ENCODE data around the gene GPR160.

Gene GPR160

DNA sequence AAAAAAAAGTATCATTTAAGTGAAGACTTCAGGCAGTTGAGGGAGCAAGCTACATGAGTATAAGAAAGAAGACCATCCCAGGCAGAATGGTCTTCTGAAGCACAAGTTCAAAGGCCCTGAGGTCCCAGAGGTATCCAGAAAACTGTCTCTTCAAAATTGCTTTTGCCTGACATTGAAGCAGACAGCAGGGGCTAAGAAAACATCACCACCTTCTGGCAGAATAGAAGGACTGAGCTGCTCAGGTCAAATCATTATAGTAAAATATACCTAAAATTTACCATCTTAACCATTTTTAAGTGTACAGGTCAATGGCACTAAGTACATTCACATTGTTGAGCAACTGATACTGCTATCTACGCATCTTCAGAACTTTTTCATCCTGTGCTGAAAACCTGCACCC is 16.4 kb downstream of the GPR160 start:
- H3K36me3 ChIP-seq (ENCODE audit: control insufficient read depth in 1 of 2, insufficient read depth in 2 of 2, low read length in 2 of 2), result no peaks in the 10 kb centered on the region
- no peaks in the 10 kb centered on the region for H3K9me3 ChIP-seq (ENCODE audit: control insufficient read depth in 1 of 2, low read length in 2 of 2)
- no peaks in the 10 kb centered on the region for H3K4me1 ChIP-seq (ENCODE audit: control insufficient read depth in 1 of 2, insufficient read depth in 2 of 2, low read length in 2 of 2)
- no peak overlapping the region for H3K27ac ChIP-seq (ENCODE audit: low read length)
- H3K4me3 ChIP-seq (ENCODE audit: low read depth in 1 of 2, low read length in 2 of 2), result no peak overlapping the region
- no peaks in the 10 kb centered on the region for H3K27me3 ChIP-seq (ENCODE audit: low read depth, low read length)

DNA sequence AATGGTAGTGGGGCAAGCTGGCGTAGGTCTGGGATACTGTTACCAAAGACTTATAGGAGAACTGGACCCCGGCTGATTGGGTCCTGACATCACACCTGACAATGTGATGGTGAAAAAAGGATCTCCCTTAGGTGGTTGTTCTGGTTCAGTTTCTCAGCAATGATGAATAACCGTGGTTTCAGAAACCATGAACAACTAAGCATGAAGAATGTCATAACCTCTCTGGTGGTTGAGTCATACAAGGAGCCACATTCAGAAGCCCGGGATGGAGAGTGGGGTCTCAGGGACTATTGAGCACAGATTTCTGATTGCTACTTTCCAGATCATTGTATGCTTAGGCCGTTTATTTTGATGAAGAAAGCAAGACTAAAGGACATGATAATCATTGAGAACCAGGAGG is 17.4 kb downstream of the GPR160 start:
- Histone ChIP-seq H3K27me3 (ENCODE audit: low read depth, low read length) (no peaks in the 10 kb centered on the region), H3K9me3 (ENCODE audit: control insufficient read depth in 1 of 2, low read length in 2 of 2) (no peaks in the 10 kb centered on the region)

DNA sequence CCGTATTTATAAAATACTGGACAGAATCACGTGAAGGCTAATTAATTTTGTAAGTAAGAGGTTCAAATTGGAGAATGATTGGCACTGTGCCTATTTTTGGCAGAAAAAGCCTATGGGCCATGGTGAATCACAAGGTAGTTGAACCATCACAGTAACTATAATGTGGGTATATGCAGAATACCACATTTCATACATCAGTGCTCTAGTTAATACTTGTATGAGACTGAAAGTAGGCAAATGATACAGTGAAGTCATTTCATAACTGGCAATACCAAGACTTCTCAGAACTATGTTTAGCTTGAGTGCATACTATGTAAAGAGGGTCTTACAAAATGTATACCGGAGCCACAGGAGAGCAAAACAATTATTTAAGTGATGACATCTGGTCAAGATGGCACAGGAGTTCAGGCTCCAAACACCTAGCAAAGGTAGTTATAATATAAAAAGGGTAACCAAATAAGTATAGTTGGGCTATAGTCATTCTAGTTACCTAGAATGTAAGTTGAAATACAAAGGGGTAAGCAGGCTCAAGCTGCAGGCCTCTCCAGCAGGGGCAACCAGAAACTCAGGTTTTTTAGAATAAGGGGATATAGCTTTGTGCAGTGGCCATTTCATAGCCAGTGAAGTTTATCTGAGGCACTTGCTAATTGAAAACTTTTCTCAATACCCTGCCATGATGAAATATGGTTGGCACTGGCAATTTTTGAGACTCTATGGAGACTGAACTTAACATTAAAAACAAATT is 19.1 kb downstream of the GPR160 start:
- H3K27me3 ChIP-seq (ENCODE audit: low read depth, low read length), result no peaks in the 10 kb centered on the region
- H3K9me3 ChIP-seq (ENCODE audit: control insufficient read depth in 1 of 2, low read length in 2 of 2), result no peaks in the 10 kb centered on the region
- no peaks in the 10 kb centered on the region for H3K4me1 ChIP-seq (ENCODE audit: control insufficient read depth in 1 of 2, insufficient read depth in 2 of 2, low read length in 2 of 2)
- H3K4me3 ChIP-seq (ENCODE audit: low read depth in 1 of 2, low read length in 2 of 2), result no peak overlapping the region
- H3K27ac ChIP-seq (ENCODE audit: low read length), result no peak overlapping the region
- no peaks in the 10 kb centered on the region for H3K36me3 ChIP-seq (ENCODE audit: control insufficient read depth in 1 of 2, insufficient read depth in 2 of 2, low read length in 2 of 2)

More for the DNA sequence above, 17.4 kb downstream of the GPR160 start:
- Histone ChIP-seq H3K27ac (ENCODE audit: low read length) (no peak overlapping the region), H3K4me3 (ENCODE audit: low read depth in 1 of 2, low read length in 2 of 2) (no peak overlapping the region), H3K4me1 (ENCODE audit: control insufficient read depth in 1 of 2, insufficient read depth in 2 of 2, low read length in 2 of 2) (no peaks in the 10 kb centered on the region), H3K36me3 (ENCODE audit: control insufficient read depth in 1 of 2, insufficient read depth in 2 of 2, low read length in 2 of 2) (no peaks in the 10 kb centered on the region)

DNA sequence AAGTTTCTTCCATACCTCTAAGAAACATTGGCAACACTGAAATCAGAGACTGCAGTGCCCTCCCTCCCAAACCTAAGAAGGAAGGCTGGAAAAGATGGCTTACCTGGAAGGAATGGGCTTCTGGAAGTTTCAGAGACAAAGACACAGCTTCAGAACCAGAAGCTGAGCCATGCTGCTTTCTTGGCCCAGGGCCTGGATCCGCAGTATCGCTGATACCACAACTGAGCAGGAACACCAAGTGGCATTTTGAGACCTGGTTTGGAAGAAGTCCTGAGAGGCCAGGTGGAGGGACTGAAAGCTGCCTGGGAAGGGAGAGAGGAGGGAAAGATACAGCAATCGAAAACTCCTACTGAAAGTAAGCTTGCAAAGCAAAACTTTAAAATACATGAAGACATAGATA is 19.8 kb downstream of the GPR160 start:
- Histone ChIP-seq H3K9me3 (ENCODE audit: control insufficient read depth in 1 of 2, low read length in 2 of 2) (no peaks in the 10 kb centered on the region), H3K27me3 (ENCODE audit: low read depth, low read length) (no peaks in the 10 kb centered on the region), H3K4me1 (ENCODE audit: control insufficient read depth in 1 of 2, insufficient read depth in 2 of 2, low read length in 2 of 2) (no peaks in the 10 kb centered on the region), H3K4me3 (ENCODE audit: low read depth in 1 of 2, low read length in 2 of 2) (no peak overlapping the region), H3K36me3 (ENCODE audit: control insufficient read depth in 1 of 2, insufficient read depth in 2 of 2, low read length in 2 of 2) (no peaks in the 10 kb centered on the region), H3K27ac (ENCODE audit: low read length) (no peak overlapping the region)

DNA sequence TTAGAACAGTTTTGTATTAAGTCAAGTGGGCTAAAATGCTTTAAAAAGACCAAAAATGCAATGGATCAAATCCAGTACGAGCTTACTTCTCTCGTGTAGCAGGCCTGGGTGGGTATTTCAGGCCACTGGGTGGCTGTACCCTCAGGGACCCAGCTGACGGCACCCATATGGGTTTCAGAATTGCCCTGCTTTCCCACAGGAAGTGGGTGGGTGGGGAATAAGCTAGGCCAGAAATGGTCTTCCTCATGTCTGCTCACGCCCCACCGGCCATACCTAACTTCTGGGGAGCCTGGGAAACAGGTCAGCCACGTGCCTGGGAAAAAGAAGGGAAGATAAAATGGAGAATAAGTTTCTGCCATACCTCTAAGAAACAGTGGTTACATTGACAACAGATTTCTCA is 20.3 kb downstream of the GPR160 start:
- Histone ChIP-seq H3K27ac (ENCODE audit: low read length) (no peak overlapping the region), H3K4me3 (ENCODE audit: low read depth in 1 of 2, low read length in 2 of 2) (no peak overlapping the region), H3K9me3 (ENCODE audit: control insufficient read depth in 1 of 2, low read length in 2 of 2) (no peaks in the 10 kb centered on the region), H3K4me1 (ENCODE audit: control insufficient read depth in 1 of 2, insufficient read depth in 2 of 2, low read length in 2 of 2) (no peaks in the 10 kb centered on the region), H3K27me3 (ENCODE audit: low read depth, low read length) (no peaks in the 10 kb centered on the region), H3K36me3 (ENCODE audit: control insufficient read depth in 1 of 2, insufficient read depth in 2 of 2, low read length in 2 of 2) (no peaks in the 10 kb centered on the region)

DNA sequence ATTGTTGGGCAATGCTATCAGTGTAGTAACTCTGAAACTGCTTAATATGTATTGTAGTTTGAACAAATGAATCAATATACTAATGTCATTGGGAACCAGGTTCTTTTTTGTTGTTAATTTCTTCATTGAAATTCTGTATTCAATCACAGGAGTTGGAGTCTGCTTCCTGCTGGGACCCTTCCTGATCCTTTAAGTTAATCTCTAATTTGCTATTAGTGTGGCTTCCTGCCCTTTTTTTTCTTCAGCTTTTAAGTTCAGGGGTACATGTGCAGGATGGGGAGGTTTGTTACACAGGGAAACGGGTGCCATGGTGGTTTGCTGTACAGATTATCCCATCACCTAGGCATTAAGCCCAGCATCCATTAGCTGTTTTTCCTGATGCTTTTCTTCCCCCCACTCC is 21.7 kb downstream of the GPR160 start:
- no peaks in the 10 kb centered on the region for H3K4me1 ChIP-seq (ENCODE audit: control insufficient read depth in 1 of 2, insufficient read depth in 2 of 2, low read length in 2 of 2)
- no peaks in the 10 kb centered on the region for H3K9me3 ChIP-seq (ENCODE audit: control insufficient read depth in 1 of 2, low read length in 2 of 2)
- no peaks in the 10 kb centered on the region for H3K36me3 ChIP-seq (ENCODE audit: control insufficient read depth in 1 of 2, insufficient read depth in 2 of 2, low read length in 2 of 2)

DNA sequence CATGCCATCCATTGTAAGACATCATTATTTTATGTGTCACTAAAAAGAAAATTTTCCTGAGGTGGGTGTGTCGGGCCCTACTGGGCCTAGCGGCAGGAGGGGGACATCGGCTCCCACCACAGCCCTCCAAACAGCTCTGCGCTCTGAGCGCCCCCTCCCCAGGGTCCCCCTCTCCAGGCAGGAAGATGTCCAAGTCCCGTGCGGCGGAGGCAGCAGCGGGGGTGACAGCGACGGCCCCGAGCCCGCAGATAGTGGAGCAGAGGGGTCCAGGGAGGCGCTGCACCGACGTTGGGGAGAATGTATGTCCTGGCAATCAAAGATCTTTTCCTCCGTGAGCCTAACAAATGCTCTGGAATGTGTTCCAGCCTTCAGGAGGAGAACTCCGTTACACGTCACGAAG is 24.3 kb downstream of the GPR160 start:
- Histone ChIP-seq H3K4me3 (ENCODE audit: low read depth in 1 of 2, low read length in 2 of 2) (no peak overlapping the region), H3K9me3 (ENCODE audit: control insufficient read depth in 1 of 2, low read length in 2 of 2) (no peaks in the 10 kb centered on the region), H3K27me3 (ENCODE audit: low read depth, low read length) (no peaks in the 10 kb centered on the region), H3K4me1 (ENCODE audit: control insufficient read depth in 1 of 2, insufficient read depth in 2 of 2, low read length in 2 of 2) (no peaks in the 10 kb centered on the region), H3K36me3 (ENCODE audit: control insufficient read depth in 1 of 2, insufficient read depth in 2 of 2, low read length in 2 of 2) (no peaks in the 10 kb centered on the region), H3K27ac (ENCODE audit: low read length) (no peak overlapping the region)

More for the DNA sequence above, 21.7 kb downstream of the GPR160 start:
- Histone ChIP-seq H3K27me3 (ENCODE audit: low read depth, low read length) (no peaks in the 10 kb centered on the region), H3K4me3 (ENCODE audit: low read depth in 1 of 2, low read length in 2 of 2) (no peak overlapping the region), H3K27ac (ENCODE audit: low read length) (no peak overlapping the region)

DNA sequence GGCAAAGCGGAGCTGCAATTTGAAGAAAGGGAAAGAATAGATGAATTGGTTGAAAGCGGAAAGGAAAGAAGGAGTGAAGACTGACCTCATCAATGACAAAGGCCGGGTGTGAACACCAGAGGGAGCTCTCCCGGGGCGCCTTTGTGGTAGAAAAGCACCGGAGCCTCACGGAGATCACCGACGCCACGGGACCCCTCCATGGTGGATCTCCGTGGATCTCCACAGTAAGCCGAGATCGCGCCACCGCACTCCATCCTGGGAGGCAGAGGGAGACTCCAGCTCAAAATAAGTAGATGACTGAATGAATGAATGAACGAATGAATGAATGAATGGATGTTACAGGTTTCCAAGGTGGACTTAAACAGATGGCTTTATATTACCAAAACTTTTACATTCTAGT is 25.0 kb downstream of the GPR160 start:
- Histone ChIP-seq H3K9me3 (ENCODE audit: control insufficient read depth in 1 of 2, low read length in 2 of 2) (no peaks in the 10 kb centered on the region), H3K27ac (ENCODE audit: low read length) (no peak overlapping the region), H3K4me3 (ENCODE audit: low read depth in 1 of 2, low read length in 2 of 2) (no peak overlapping the region), H3K36me3 (ENCODE audit: control insufficient read depth in 1 of 2, insufficient read depth in 2 of 2, low read length in 2 of 2) (no peaks in the 10 kb centered on the region), H3K27me3 (ENCODE audit: low read depth, low read length) (no peaks in the 10 kb centered on the region), H3K4me1 (ENCODE audit: control insufficient read depth in 1 of 2, insufficient read depth in 2 of 2, low read length in 2 of 2) (no peaks in the 10 kb centered on the region)

DNA sequence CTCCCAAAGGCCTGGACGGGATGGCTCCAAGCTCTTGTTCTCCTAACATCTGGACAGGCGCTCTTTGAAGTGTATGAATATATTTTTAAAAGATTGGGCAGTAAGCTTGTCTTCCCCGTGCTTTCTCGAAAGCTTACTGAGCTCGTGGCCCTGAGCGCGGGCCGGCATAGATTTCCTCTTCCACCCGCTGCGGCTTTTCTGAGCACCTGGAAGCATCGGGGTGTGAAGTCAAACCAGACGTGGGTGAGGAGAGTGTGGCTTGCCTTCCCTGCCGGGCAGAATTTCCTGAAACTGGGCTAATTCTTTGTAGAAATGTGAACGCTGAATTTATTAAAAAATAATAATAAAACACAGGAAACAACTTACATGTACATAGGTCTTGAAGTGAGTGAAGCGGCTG is 25.9 kb downstream of the GPR160 start:
- Histone ChIP-seq H3K4me3 (ENCODE audit: low read depth in 1 of 2, low read length in 2 of 2) (no peak overlapping the region), H3K4me1 (ENCODE audit: control insufficient read depth in 1 of 2, insufficient read depth in 2 of 2, low read length in 2 of 2) (no peaks in the 10 kb centered on the region), H3K27ac (ENCODE audit: low read length) (no peak overlapping the region), H3K27me3 (ENCODE audit: low read depth, low read length) (no peaks in the 10 kb centered on the region), H3K36me3 (ENCODE audit: control insufficient read depth in 1 of 2, insufficient read depth in 2 of 2, low read length in 2 of 2) (no peaks in the 10 kb centered on the region), H3K9me3 (ENCODE audit: control insufficient read depth in 1 of 2, low read length in 2 of 2) (no peaks in the 10 kb centered on the region)

DNA sequence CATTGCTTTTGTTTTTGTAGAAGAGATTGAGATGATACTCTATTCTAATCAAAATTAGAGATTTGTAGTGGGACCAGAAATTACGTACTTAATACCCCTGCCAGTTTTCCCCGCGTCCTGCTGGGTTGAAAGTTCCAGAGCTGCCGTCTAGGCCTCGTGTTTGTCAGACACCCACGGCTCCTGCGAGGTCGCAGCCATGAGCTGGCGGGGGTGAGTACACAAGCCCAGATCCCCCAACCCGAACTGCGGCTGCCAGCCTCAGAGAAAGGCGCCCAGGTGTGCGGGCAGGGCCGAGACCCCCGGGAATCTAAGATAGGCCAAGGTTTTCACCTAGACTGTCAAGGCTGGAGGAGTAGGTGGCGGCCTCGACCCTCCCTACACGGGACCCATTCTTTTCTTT is 26.3 kb downstream of the GPR160 start:
- Histone ChIP-seq H3K9me3 (ENCODE audit: control insufficient read depth in 1 of 2, low read length in 2 of 2) (no peaks in the 10 kb centered on the region), H3K36me3 (ENCODE audit: control insufficient read depth in 1 of 2, insufficient read depth in 2 of 2, low read length in 2 of 2) (no peaks in the 10 kb centered on the region), H3K27ac (ENCODE audit: low read length) (no peak overlapping the region), H3K4me3 (ENCODE audit: low read depth in 1 of 2, low read length in 2 of 2) (no peak overlapping the region), H3K27me3 (ENCODE audit: low read depth, low read length) (no peaks in the 10 kb centered on the region), H3K4me1 (ENCODE audit: control insufficient read depth in 1 of 2, insufficient read depth in 2 of 2, low read length in 2 of 2) (no peaks in the 10 kb centered on the region)

DNA sequence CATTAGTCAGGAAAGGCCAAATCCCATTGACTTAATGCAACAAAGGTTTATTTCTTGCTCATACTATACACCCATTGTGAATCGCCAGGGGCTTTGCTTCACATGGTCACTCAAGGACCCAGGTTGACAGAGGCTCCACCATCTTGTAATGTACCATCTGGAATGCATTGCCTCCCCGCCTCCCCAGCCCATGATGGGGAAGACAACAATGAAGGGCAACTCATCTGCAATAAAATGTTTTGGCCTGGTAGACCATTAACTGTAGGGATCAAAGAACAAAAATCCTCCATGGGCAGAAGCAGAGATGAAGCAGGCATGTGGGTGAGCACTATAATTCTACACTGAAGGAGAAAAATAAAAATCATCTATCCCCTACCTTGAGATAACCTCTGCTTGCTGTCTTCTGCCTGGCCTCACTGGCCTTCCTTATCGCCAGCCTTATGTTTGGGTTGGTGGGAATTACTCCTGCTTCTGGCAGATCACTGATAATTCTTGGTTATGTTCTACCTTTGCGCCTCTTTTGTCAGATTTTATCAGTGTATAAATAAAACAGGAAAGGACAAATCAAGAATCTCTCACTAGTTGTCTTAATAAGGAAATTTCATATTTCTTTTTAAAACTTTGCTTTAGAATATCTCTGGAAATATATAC is 37.8 kb downstream of the GPR160 start:
- no peaks in the 10 kb centered on the region for H3K4me1 ChIP-seq (ENCODE audit: control insufficient read depth in 1 of 2, insufficient read depth in 2 of 2, low read length in 2 of 2)

More for the DNA sequence above, 37.8 kb downstream of the GPR160 start:
- Histone ChIP-seq H3K27me3 (ENCODE audit: low read depth, low read length) (no peaks in the 10 kb centered on the region), H3K4me3 (ENCODE audit: low read depth in 1 of 2, low read length in 2 of 2) (no peak overlapping the region), H3K27ac (ENCODE audit: low read length) (no peak overlapping the region), H3K36me3 (ENCODE audit: control insufficient read depth in 1 of 2, insufficient read depth in 2 of 2, low read length in 2 of 2) (no peaks in the 10 kb centered on the region), H3K9me3 (ENCODE audit: control insufficient read depth in 1 of 2, low read length in 2 of 2) (no peaks in the 10 kb centered on the region)
